NCI-H1930 (cell line): Measurements from ENCODE around the gene NDUFA12.

Experiments used
- DNase-seq, 2 experiments: peaks; one replicate each; lab custom pipeline; 2025; lab: John Stamatoyannopoulos, UW

Gene NDUFA12

DNA sequence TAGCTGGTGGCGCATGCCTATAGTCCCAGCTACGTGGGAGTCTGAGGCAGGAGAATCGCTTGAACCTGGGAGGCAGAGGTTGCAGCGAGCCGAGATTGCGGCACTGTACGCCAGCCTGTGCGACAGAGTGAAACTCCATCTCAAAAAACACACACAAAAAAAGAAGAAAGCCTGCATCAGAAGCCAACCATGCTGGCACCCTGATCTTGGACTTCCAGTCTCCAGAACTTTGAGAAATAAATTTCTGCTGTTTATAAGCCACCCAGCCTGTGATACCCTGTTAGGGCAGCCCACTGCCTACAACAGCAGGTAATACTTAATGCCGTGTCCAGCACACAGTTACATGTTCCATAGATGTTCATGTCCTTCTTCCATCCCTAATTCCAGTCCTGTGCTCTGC, 62.7 kb downstream of the NDUFA12 start:
- DNase-seq = no peak

DNA sequence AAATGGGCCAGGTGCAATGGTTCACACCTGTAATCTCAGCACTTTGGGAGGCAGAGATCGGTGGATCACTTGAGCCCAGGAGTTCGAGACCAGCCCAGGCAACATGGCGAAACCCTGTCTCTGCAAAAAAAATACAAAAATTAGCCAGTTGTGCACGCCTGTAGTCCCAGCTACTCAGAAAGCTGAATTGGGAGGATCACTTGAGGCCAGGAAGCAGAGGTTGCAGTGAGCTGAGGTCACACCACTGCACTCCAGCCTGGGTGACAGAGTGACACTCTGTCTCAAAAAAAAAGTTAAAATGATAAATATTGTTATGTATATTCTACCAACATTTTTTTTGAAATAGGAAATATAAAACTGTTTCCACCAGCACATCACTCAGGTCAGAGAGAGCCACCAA, 64.9 kb downstream of the NDUFA12 start:
- DNase-seq = no peak

DNA sequence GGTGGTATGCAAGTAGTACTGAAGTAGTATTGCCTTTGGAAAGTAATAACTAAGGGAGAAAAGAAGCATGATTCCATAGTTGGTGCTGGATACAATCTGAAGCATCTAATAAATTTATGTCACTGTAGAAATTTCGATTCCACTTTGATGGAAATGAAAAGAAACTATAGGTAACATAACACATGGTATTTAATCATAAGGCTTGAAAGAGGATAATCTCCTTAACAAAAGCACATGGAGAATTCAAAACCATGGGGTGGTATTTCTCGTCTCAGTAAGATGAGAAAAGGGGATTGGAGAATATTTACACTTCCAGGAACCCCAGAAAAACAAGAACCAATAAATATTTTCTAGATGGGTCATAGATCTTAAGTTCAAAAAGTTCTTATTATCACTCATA, 72.7 kb downstream of the NDUFA12 start:
- DNase-seq = no peak

DNA sequence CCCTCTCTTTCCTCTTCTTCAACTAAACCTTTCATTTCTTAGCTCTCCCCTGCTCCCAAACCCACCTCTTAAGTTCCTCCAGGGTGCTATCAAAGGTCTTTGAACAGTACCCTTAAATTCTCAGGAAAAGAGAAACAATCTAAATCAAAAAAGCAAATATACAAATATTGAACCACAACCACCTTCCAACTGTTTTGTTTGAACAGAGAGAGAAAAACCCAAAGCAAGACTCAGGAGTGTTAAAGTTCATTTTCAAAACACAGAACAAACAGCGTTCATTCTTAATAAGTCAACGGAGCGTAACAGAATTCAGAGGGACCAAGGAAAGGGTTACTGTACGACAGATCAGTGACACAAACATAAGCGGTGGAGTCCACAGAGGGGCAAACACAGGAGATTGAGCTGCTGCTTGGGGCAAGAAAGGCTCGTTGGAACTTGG, 73.3 kb downstream of the NDUFA12 start:
- no peak for DNase-seq

DNA sequence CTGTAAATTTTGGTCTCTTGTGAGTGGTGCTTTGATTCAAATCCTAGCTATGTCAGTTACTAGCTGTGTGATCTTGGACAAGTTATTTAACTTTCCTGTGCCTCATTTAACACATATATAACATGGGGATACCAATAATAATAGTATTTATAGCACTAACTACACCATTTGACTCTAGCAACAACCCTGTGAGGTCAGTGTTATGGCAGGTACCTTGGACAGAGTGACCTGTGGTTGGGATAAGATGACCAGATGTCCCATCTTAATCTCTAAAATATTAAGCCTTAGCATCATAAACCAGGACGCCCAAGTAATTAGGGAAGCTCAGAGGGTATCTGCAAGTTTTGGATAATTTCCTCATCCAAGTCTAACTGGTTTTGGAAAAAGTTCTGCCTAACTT, 73.7 kb downstream of the NDUFA12 start:
- DNase-seq = no peak

DNA sequence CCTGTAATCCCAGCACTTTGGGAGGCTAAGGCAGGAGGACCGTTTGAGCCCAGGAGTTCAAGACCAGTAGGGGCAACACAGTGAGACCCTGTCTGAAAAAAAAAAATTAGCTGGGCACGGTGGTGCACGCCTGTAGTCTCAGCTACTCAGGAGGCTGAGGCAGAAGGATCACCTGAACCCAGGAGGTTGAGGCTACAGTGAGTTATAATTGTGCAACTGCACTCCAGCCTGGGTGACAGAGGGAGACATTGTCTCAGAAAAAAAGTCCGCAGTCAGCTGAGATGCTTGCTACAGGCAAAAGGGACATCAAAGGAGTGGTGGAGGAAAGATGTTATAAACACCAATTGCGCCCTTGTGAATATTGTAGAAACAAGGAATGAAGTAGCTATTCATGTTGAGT, 77.8 kb downstream of the NDUFA12 start:
- no peak for DNase-seq

DNA sequence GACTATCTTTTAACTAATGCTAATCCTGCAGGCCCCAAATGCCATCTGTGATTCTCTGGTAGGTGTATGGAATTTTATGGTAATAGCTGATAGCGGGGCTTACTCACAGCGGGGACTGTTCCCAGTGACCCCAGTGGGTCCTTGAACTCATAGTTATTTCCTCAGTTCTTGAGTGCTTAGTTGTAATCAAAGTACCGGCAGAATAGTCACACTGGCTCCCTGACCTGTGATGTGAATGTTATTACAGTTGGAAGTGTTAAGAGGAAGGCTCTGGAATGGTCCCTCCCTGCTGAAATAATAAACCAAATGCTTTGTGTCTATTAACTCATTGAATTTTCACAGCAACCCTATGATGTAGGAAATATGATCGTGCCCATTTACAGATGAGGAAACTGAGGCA, 78.3 kb downstream of the NDUFA12 start:
- no peak for DNase-seq

DNA sequence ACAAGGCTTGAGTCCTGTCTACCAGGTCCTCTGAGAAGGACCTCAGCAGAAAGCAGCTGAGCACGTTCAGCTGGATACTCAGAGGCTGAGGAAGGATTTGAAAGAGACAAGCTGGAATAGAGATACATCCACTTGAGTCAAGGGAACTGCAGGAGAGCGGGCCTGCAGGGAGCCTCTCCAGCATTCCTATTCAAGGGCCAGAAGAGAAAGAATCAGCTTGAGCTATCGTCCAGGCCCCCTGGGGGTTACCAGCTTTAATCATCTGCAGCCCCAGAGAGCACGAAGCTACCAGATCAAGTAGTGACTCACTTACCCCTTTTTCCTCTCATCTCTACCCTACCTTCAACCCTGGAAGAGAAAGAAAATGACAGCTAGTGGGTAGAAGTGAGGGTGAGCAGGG, 80.9 kb downstream of the NDUFA12 start:
- DNase-seq = no peak
